Measurements from ENCODE around the gene SPAG17.

SPAG17 gene

GRCh38 chr1:117970252-117970651, 214.8 kb downstream of the SPAG17 start:
- no peak overlapping the region for H3K27ac ChIP-seq (ENCODE audit: low read depth, low read length)
- TF ChIP-seq CTCF (IDR thresholded peaks at IDR 0.05; ENCODE audit: low read depth, low read length, poor library complexity, severe bottlenecking) = no peak
- no peak for TF ChIP-seq EZH2phosphoT487 (IDR thresholded peaks at IDR 0.05; ENCODE audit: borderline replicate concordance, low read length)
- H3K4me3 ChIP-seq (ENCODE audit: low read length) = no peak overlapping the region
- no peak overlapping the region for H3K4me2 ChIP-seq (ENCODE audit: low read length)
- peaks cover 8% of the 10 kb centered on the region for H3K27me3 ChIP-seq (ENCODE audit: control insufficient read depth, low read length)
- H3K36me3 ChIP-seq (ENCODE audit: control insufficient read depth, low read length) = no peaks in the 10 kb centered on the region
- H3F3A ChIP-seq (ENCODE audit: control insufficient read depth, insufficient read depth) = no peaks in the 10 kb centered on the region
- no peaks in the 10 kb centered on the region for H3K9me3 ChIP-seq (ENCODE audit: control insufficient read depth, insufficient read depth, low read length)
- H3K79me2 ChIP-seq (ENCODE audit: control insufficient read depth, low read length) = no peaks in the 10 kb centered on the region
- no peaks in the 10 kb centered on the region for H3K4me1 ChIP-seq (ENCODE audit: control insufficient read depth, low read length)
- no peaks in the 10 kb centered on the region for H3K9me2 ChIP-seq (replicated peaks; ENCODE audit: control insufficient read depth, low read length)
- no peaks in the 10 kb centered on the region for H4K20me1 ChIP-seq (ENCODE audit: control insufficient read depth, insufficient read depth, low read depth, low read length)

GRCh38 chr1:117967881-117968280, 217.1 kb downstream of the SPAG17 start:
- Histone ChIP-seq H3F3A (ENCODE audit: control insufficient read depth, insufficient read depth) (no peaks in the 10 kb centered on the region), H3K4me1 (ENCODE audit: control insufficient read depth, low read length) (no peaks in the 10 kb centered on the region), H3K9me2 (replicated peaks; ENCODE audit: control insufficient read depth, low read length) (no peaks in the 10 kb centered on the region), H3K27me3 (ENCODE audit: control insufficient read depth, low read length) (peaks cover under 1% of the 10 kb centered on the region; the same call in 1 of the 2 replicates), H3K27ac (ENCODE audit: low read depth, low read length) (no peak overlapping the region), H3K4me3 (ENCODE audit: low read length) (no peak overlapping the region), H3K36me3 (ENCODE audit: control insufficient read depth, low read length) (peaks cover under 1% of the 10 kb centered on the region; the same call in 1 of the 2 replicates), H4K20me1 (ENCODE audit: control insufficient read depth, insufficient read depth, low read depth, low read length) (no peaks in the 10 kb centered on the region), H3K79me2 (ENCODE audit: control insufficient read depth, low read length) (no peaks in the 10 kb centered on the region), H3K4me2 (ENCODE audit: low read length) (no peak overlapping the region), H3K9me3 (ENCODE audit: control insufficient read depth, insufficient read depth, low read length) (no peaks in the 10 kb centered on the region)
- no peak for TF ChIP-seq CTCF (IDR thresholded peaks at IDR 0.05; ENCODE audit: low read depth, low read length, poor library complexity, severe bottlenecking)
- TF ChIP-seq EZH2phosphoT487 (IDR thresholded peaks at IDR 0.05; ENCODE audit: borderline replicate concordance, low read length) = no peak

- no peaks in the 10 kb centered on the region for H3K9me3 ChIP-seq (ENCODE audit: control insufficient read depth, insufficient read depth, low read length)
- TF ChIP-seq EZH2phosphoT487 (IDR thresholded peaks at IDR 0.05; ENCODE audit: borderline replicate concordance, low read length) (no peak), CTCF (IDR thresholded peaks at IDR 0.05; ENCODE audit: low read depth, low read length, poor library complexity, severe bottlenecking) (no peak)
- no peaks in the 10 kb centered on the region; the same call in 1 of the 2 replicates for H3K27me3 ChIP-seq (ENCODE audit: control insufficient read depth, low read length)
- H3K27ac ChIP-seq (ENCODE audit: low read depth, low read length) = no peak overlapping the region
- H4K20me1 ChIP-seq (ENCODE audit: control insufficient read depth, insufficient read depth, low read depth, low read length) = no peaks in the 10 kb centered on the region
- H3K4me2 ChIP-seq (ENCODE audit: low read length) = no peak overlapping the region
- no peak overlapping the region for H3K4me3 ChIP-seq (ENCODE audit: low read length)
- H3K4me1 ChIP-seq (ENCODE audit: control insufficient read depth, low read length) = no peaks in the 10 kb centered on the region
- H3K79me2 ChIP-seq (ENCODE audit: control insufficient read depth, low read length) = no peaks in the 10 kb centered on the region
- H3F3A ChIP-seq (ENCODE audit: control insufficient read depth, insufficient read depth) = no peaks in the 10 kb centered on the region
- H3K36me3 ChIP-seq (ENCODE audit: control insufficient read depth, low read length) = peaks cover 5% of the 10 kb centered on the region; the same call in 1 of the 2 replicates
- no peaks in the 10 kb centered on the region for H3K9me2 ChIP-seq (replicated peaks; ENCODE audit: control insufficient read depth, low read length)
These were observed 217.6 kb downstream of the SPAG17 start for GRCh38 chr1:117967477-117967876.

Measured in DOHH2 (cell line).